Measurements from ENCODE around the gene RPRML. TPM values are rescaled to one million over a fixed set of nuclear protein-coding genes. Genes with fewer than 3 reads are reported as not detected.
"Not testable (repeated sequence)": the region's sequence is repeated elsewhere in the genome, so short reads cannot be mapped to it uniquely, and the experiment has no call there.

The RPRML gene
- total RNA-seq, 1 experiment from 2014 or later: not detected

DNA sequence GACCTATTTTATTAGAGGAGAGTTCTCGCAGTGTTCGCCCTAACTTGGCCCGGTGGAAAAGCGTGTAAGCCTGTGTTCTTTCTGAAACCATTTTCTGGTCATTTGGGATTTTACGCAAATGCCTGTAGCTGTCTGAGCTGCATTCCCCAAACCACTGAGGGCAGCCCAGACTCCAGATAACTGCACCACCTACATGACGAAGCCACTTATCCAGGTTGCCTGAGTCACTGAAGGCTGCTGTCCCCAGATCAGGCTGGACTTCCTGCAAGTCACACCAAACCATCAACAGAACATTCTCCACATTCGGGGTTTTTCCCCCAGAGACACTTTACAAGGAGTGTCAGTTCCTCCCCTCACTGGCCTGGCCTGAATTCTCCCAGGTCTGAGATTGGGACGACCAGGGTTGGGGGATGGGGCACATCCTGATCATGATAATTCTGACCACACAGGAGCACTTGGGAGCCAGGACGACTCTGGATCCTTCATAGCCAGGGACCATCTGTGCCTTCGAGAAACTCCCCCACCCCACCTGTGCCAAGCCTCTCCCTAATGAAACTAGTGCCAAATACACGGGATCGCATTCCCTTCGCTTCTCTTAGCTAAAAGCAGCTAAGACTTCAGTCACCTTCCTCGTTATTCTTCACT lies 2.3 kb downstream of the RPRML start:
- DNase-seq (ENCODE audit: low spot score): peak; percentile 2

DNA sequence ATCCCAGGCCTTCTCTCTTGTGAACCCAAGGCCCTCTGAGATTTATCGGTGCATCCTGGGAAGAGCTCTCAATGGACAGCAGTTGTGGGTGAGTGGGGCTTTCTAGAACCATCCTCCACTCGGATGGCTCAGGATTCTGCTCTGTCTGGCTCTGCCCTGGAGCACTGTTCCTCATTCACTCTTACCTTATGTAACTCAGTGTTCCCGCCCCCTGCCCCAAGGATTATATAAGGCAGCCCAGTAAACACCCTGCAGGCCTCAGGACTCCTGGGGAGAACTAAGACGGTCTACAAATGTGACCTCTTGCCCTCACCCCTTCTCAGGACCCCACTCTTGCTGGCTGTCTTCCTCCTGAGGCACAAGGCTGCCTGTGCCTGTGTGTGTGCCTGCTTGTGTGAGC lies 3.8 kb downstream of the RPRML start:
- no peak for DNase-seq (ENCODE audit: low spot score)

DNA sequence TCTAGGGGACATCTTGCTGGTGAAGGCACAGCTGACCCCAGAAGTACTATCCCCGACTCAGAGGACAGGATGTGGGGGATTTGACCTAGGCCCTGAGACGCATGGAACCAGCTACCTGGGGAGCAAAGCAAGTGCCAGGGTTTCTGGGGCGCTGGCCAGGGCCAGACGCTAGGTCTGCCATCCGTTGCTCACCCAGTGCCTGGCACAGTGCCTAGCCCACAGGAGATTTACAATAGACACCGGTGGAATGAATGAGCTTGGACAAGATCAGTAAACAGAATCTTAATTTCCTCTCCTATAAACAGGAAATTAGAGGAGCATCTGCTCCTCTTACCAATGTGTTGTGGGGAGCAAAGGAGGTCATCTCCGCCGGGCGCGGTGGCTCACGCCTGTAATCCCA lies 5.0 kb downstream of the RPRML start:
- no peak for DNase-seq (ENCODE audit: low spot score)

DNA sequence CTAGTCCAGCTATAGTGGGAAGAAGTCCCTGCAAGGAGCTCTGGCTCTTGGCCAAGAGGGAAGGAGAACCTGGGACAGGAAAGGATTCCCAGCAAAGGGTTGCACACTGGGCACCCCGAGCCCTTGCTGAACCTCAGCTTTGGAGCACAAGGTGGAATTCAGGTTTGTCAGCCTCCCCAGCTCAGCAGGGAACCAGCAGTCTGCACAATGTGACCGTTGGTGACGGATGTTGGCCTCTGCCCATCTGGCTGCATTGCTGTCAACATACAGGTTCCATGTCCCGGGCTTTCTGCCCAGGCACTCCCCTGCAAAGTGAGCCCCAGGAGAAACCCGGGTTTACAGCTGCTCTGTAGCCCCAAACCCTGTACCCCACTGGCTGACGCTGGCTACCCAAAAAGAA lies 6.7 kb downstream of the RPRML start:
- no peak for DNase-seq (ENCODE audit: low spot score)

DNA sequence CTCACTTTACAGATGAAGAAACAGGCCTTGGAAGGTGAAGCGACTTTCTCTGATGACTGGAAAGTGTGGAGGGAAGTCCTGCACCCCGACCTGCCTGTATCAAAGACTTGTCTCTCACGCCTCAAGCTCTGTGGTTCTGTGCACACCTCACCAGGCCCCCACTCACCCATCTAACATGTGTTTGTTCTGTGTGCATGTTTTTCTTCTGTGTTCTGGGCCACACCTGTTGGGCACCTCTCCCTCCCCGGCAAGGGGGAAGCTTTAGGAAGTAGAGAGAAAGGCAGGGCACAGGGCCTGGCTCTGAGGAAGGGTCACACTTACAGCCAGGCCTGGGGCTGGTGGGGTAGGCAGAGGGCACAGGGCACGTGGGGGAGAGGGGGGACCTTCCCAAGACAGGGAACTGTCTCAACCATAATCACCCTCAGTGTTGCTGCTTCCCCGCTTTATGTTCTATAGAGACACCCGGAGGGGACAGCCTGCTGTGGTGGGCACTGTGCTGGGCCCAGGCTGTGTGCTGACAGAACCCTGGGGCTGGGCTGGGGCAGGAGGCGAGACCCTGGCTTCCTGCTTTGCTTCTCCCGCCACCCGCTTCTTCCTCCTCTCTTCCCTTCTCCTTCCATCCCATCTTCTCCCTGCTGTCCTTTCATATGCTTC lies 7.3 kb downstream of the RPRML start:
- DNase-seq (ENCODE audit: low spot score): no peak

DNA sequence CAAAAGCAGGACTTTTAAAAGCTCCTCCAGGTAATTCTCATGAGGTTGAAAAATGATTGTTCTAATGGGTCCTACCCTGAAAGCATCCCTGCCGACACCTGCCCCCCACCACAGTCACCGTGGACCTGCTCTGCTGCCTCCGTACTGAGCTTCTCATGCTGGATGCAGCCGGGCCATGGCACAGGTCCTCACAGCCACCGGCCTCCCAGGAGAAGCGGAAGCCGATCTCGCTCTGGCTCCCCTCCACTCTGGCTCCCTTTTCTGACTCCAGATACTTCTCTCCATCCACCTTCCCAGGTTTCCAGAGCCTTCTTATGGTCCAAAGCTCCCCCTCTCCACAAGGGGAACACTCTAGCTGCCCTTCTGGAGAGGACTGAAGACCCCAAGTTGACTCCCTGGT lies 10.2 kb downstream of the RPRML start:
- no peak for DNase-seq (ENCODE audit: low spot score)

DNA sequence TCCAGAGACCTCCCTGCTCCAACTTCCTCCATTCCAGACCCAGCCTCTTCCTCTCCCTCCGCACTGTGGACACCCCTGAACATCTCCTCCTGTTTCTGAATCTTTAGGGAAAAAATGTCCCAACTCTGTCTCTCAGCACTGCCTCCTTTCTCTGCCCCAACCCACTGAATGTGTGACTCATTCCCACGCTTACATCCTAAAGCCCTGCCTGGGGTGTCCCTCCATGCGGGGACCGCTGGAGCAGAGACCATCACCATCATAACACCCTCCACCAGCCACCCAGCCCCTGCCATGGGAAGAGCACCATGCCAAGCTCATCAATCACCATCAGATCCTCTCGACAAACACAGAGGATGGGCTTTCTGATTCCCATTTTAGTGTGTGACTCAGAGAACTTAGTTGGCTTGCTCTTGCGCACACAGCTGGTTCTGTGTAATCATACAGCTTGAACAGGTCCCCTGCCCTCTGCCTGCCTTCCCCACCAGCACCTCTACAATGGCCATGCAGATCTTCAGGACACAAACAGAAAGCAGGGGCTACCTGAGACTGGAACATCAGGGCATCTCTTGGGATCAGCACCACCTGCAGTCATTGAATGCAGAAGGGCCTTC lies 10.7 kb downstream of the RPRML start:
- no peak for DNase-seq (ENCODE audit: low spot score)

DNA sequence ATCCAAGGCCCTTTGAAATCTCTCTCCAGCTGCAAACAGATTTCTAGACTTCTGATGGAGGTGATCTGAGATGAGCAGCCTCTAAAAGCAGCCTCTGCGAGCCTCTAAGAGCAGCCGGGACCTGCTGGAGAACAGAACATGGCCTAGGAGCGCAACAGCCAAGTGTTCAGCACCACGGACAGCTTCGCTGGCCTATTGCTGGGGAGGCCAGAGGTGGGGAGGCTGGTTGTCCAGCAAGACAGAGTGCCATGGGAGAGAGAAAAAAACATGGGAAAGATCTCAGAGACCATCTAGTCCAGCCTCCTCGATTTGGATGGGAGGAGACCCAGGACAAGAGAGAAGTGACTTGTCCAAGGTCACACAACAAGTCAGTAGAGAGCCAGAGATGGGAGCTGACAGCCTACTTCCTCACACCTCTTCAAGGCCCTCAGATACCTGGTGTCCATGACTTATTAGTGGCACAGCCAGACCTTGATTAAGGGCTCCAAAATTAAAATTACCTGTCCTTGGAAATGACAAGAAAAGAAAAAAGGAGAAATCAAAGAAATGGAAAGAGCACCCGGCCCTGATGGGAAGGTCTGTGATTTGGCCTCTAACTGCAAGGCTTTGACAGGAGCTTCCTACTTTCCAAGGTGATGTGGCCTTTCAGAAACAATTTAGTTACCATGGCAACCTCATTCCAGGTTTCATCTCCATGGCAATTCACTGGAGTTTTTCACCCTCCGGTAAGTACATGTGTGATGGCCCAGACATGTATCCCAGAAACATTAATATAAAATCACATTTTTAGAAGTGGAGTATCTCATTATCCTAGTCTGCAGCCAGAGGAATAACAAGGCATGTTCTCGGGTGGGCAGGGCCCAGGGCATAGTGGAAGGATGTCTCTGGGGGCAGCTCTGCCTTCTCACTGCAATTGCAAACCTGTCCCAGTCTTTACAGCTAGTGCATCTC lies 14.5 kb downstream of the RPRML start:
- DNase-seq (ENCODE audit: low spot score): no peak

DNA sequence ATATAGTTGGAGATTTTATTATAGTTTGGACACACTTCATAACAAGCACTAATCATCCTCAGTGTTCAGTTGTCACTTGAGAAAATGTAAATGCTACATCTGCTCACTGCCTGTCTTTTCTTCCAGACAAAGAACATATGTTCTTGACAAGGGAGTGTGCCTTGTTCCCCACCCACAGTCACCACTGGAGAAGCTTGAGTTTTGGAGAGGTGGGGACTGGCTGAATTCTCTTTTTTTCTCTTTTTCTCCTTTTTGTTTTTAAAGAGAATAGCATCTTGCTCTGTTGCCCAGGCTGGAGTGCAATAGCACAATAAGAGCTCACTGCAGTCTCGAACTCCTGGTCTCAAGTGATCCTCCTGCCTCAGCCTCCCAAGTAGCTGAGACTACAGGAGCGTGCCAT lies 15.5 kb downstream of the RPRML start:
- no peak for DNase-seq (ENCODE audit: low spot score)

DNA sequence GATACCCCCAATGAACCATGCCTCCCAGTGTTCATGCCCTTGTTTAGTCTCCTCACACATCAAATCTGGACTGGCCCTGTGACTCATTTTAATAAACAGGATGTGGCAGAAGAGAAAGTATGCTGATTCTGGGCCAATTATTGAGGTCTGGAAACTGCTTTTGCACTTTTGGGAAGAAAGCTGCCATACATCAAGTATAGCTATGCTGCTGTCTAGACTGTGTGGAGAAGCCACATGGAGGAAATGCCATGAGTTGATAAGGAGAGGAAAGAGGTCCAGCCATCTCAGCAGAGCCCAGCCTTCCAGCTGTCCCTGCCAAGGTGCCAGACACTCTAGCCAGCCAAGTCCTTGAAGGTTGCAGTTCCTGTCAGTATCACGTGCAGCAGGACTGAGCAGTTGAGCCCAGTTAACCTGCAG lies 16.7 kb downstream of the RPRML start:
- no peak for DNase-seq (ENCODE audit: low spot score)

DNA sequence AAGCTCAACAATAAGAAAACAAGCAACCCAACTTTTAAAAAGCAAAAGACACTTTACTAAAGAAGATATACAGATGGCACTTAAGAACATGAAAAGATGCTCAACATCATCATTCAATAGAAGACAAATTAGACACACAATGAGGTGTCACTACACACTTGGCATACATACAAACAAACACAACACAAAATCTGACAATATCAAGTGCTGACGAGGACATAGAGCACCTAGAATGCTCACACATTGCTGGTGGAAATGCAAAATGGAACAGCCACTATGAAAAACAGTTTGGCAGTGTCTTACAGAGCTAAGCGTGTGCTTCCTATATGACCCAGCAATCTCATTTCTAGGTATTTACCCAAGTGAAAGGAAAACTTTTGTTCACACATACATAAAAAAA lies 18.9 kb downstream of the RPRML start:
- DNase-seq (ENCODE audit: low spot score): no peak

DNA sequence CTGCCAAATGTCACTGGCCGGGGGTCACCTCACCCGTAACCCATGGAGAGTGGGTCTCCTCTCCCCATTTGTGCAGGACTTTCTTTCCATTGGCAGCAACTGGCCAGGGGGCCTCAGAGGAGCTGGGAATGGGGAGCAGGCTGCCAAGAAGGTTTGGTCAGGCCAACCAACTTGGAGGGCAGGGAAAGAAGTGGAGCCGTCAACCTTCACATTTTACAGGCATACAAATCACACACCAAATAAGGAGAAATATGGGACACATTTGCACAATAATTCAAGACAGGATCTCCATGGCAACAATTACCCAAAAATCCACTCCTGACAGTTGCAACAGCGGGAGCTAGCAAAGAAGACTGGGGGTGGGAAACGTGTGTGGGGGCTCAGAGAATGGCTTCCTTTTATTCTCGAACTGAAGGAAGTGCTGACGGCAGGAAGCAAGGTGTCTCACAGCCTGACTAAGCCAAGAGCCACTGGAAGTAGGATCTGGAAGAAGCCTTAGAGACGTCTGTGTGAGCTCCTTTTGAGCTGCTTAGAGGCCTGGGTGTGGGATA lies 20.9 kb downstream of the RPRML start:
- DNase-seq (ENCODE audit: low spot score): no peak

DNA sequence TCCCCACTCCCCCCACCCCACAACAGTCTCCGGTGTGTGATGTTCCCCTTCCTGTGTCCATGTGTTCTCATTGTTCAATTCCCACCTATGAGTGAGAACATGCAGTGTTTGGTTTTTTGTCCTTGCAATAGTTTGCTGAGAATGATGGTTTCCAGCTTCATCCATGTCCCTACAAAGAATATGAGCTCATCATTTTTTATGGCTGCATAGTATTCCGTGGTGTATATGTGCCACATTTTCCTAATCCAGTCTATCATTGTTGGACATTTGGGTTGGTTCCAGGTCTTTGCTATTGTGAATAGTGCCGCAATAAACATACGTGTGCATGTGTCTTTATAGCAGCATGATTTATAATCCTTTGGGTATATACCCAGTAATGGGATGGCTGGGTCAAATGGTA lies 25.9 kb downstream of the RPRML start:
- not testable (repeated sequence) for DNase-seq (ENCODE audit: low spot score)

DNA sequence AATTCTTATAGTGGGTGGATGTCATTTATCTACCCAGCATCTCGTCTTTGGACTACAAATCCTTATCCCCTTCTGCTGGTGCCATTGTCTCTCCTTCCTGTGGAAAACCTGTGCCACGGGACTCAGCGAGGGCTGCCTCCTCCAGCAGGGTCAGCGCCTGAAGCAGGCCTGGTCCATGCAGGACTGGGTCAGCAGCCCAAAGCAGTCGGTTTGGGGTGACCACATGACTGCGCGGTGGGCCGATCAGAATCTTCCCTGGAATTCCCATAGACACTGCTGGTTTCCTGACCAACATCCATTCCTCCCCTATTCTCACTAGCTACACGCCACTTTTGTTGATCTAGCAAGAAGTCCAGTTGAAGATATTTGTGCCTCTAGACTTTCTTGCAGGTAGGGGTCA lies 26.9 kb downstream of the RPRML start:
- no peak for DNase-seq (ENCODE audit: low spot score)

DNA sequence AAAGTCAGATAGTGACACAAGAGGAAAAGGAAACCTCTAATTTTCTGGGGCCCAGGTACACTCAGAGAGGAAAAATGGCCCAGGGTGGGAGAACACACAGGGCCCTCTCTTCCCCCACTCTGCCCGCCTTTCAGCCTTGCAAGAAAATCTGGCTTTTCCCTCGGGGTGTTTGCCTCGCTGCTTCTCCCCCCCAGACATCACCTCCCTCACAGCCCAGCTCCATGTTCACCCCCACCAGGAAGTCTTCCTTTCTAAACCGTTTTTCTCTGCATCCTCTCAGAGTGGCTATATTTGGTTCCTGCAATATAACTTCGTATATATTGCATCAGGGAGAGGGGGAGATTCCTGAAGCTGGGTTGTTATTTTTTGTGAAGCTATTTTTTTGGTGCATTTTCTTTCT lies 27.3 kb downstream of the RPRML start:
- no peak for DNase-seq (ENCODE audit: low spot score)

DNA sequence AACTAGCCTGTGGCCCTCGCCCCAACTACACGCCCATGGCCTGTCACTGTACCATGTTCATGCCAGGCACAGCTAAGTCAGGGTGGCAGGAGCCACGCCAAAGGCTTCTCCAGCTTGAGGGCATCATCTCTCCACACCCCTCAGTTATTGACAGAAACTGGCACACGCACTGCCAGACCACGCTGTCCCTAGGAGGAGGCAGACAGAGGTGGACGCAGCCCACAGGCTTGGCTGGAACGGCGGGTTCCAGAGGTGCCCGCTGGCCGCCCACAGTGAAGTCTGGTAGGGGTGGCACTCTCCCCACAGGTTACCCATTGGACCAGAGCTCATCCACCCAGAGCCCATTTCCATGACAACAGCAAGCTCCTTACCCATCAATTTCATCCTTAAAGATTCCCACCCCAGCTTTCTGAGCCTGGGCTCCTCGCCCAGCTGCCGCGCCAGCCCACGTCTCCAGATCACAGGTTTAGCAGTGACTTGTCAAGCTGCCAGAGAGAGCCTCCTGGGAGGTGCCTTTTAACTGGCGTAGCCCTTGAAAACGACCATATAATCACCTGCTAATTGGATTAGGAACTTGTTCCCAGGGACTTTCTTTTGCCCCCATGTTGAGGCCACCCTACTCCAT lies 27.9 kb downstream of the RPRML start:
- DNase-seq (ENCODE audit: low spot score): no peak

DNA sequence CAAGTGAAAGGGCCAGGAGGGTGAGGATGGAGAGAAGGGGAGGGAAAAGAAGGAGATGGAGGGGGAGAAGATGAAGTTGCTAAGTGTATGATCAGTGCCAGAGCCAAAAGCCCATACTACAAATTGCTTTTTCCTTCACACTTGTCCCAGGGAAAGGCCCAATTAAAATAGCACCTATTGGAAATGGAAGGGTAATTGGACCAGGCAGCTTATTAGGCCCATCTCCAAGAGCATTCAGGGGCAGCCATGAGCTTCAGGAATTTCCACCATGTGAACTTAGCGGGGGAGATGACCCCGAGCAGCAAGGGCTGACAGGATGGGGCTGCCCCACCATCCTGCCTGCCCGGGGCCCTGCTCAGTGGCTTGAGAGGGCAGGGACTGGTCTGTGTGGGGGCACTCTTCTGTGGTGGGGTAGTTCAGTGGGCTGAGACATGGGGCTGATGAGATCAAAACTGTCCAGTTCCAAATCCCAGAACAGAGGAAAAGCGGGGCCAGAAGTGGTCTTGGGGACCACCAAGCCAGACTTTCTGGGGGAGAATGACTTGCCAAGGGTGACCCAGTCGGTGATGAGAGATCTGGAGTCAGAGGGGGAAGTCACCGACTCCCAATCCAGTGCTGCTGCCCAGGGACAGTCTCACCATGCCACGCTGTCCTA lies 28.6 kb downstream of the RPRML start:
- no peak for DNase-seq (ENCODE audit: low spot score)

DNA sequence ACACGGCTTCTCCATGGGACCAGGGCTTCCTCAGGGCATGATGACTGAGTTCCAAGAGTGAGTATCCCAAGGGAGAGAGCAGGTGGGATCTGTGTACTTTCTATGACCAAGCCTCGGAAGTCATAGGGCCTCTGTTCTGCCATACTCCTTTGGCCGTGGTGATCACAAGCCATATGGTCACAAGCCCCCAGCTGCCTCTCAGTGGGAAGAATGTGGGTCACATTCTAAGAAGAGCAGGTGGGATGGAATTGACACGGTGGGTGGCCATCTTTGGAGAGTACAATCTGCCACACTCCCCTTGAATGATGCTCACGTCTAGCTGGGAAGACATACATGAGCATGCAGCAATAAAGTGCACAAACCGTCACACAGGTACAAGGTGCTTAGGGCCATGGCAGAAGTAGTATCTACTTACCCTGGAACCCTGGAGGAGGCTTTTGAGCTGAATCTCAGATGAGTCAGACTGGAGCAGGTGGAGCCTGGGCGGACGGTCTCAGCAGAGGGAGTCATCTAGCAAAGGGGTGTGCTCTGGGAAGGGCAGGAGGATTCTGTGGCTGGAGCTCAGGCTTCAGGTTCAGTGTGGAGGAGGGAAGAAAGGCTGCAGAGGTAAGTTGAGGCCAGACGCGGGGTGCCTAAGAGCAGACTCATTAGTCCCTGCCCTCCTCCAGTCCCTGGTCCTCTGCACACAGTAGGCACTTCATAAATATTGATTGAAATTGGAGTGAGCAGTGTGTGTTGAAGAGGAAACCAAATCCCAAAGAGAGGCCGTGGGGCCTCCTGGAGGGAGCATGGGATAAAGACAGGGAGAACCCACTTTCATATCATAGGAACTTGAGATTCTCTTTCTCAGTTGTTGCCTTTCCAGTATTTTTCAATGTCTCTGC lies 29.5 kb downstream of the RPRML start:
- no peak for DNase-seq (ENCODE audit: low spot score)

DNA sequence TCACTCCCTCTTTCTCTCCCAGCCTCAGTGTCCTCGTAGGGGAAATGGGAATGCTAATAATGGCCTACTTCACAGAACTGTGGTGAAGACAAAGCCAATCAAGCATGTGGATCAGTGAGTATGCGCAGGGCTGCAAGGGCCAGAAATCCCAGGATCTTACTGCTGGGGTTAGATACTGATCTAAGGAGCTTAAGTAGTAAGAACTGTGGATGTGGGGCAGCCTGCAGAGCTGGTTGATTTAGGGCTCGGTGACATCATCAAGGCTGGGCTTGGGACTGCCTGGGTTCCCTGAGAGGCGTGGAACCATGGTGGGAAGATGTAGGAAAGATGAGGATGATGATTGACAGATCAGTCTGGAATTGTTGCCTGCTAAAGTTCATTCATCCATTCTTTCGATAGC lies 30.5 kb downstream of the RPRML start:
- no peak for DNase-seq (ENCODE audit: low spot score)

DNA sequence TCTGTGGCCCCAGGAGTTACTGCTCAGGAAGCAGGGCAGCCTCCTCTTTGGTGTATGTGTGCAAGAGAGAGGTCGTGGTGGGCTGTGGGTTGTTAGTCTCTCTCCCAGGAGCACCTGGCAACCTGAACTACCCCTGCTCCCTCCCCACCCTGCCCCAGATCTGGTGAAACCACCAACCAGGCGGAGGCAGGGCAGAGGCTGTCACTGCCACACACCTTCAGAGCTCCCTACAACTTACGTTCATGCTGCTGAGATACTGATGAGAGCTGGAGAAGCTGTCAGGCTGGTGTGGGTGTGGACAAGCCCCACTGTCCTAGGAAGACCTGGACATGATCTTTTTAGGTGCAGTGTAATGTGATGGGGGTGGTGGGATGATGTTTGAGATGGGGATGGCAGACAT lies 31.8 kb downstream of the RPRML start:
- DNase-seq (ENCODE audit: low spot score): no peak
